HG02840 (cell line): ENCODE data around the gene RIOK3.

ENCODE experiments used
- ATAC-seq: cut with Tn5 transposase; IDR thresholded peaks from one replicate; pipeline ENCODE4 v1.9.1; 2021; ENCODE audit warnings: mild to moderate bottlenecking, moderate library complexity, moderate number of reproducible peaks; ENCODE audit not compliant: unreplicated experiment, low FRiP score

RIOK3 gene

DNA sequence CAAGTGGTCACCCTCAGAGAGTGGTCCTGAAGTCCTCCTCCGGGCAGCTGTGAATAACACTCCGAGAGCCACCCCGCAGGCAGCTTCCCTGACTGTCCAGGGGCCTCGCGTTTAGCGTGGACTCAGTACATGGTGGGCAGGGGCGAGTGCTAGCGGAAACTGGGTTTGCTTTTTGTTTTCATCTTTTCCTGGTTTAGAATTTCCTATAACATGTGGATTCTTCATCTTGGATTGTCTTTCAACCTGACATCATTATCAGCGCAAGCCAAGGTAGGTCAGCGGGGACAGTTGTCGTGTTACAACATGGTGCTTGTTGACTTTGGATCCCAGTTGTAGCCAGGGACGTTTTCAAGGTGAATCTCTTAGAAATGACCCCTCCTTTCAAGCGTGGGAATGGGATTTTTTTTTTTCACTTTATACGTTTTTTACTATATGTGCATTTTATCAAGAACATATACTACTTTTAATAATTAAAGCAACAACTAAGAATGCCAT is 71.2 kb downstream of the RIOK3 start:
- no peak for ATAC-seq

DNA sequence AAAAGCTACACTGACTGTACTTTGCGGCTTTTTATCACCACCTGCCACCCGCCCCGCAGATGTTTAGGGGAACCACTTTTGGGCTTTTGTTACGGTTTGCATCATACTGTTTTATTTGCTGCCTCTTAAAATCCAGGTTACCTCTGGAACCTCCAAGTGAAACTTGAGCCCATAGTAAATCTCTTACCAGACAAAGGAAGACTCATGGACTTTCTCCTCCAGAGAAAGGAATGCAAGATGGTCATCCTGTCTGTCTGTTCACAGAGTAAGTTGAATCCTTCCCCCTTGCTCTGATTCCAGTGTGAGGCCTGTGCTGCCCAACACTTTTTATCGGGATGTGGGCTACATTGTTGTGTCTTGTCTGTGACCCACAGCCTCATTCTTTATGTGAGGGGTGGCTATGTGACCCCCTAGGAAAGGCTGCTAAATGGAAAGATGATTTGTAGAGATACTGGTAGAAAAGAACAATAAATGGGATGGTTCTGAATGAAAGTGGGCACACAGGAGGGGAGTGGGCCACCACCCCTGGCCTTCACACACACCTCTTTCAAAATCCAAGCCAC is 73.5 kb downstream of the RIOK3 start:
- ATAC-seq = no peak

DNA sequence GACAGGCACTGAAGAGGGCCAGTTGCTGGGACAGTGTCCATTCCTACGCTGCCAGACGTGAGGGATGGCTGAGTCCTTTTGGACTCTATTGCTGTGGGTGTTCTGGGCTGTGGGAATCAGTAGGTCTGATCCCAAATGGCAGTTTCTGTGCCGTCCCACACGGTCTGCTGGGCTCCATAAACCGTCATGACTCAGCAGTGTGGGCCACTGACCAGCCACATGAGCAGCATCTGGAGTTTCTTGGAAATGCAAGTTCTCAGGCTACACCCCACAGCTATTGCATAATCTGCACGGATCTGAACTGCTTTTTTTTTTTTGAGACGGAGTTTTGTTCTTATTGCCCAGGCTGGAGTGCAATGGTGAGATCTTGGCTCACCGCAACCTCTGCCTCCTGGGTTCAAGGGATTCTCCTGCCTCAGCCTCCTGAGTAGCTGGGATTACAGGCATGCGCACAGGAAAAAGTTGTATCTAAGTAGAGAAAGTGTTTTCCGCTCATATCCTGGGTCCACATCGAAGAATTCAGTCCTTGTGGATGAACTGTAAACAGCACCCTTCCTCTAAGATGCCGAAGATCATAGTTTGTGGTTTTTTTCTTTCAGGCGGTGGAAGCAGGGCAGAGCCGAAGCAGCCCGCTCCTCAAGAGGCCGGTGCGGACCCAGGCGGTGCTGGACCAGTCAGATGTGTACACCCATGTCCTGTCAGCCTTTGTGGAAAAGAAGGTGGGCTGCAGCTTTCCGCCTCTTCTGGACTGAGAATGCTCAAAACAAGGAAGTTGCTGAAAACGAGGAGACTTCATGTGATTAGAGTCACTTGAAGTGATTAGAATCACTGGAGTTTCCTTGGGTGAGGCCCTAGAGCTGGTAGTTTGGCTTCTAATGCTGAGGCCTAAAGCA is 75.7 kb downstream of the RIOK3 start:
- ATAC-seq = no peak

DNA sequence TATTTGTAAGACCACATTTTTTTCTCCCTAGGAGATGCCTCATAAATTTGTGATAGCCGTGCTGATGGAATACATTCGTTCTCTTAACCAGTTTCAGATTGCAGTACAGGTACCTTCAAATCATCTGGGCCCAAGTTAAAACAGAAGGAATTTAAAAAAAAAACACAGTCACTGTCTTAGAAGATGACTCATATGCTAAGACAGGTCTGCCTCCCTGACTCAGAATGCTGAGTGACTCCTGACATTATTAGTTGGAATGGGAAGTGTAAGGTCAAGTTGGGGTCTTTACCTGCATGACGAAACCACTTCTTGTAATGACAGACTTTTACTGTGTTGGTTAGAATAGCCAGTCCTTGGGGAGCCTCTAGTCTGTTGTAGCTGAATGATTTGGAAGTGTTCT is 76.5 kb downstream of the RIOK3 start:
- no peak for ATAC-seq

DNA sequence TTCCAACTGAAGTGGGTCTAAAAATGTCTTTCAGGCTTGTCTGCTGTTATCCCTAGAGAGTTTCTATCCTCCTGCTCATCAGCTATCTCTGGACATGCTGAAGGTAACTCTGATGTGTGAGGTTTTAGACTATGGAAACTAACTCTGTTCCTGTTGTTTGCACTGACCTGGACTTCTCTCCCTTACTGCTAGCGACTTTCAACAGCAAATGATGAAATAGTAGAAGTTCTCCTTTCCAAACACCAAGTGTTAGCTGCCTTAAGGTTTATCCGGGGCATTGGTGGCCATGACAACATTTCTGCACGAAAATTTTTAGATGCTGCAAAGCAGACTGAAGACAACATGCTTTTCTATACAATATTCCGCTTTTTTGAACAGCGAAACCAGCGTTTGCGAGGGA is 77.1 kb downstream of the RIOK3 start:
- no peak for ATAC-seq

DNA sequence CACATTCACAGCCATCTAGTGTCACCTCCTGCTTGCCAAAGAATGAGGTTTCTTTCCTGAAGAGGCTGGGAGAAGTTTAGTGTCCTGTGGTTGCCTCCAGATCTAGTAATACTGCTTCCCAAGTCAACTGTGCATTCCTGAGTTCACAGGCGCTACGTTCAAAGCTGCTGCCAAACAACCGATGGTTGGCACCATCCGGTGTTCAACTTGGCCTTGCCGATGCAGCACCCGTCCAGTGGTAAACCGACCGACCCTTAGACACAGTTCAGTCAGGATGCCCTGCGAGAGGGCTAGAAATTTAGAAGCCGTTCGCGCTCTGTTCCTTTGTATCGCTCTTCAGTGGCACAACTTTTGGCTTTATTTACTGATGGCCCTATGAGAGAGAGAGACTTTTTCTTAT is 78.8 kb downstream of the RIOK3 start:
- ATAC-seq = no peak
